Stimulated activated CD4-positive, alpha-beta T cell treated with anti-CD3 and anti-CD28 coated beads, Interleukin-2, amount 100 ng/mL, for 4 hours (primary cell): Measurements from ENCODE around the gene MAB21L3.

ENCODE experiments used
- DNase-seq: peaks from one replicate; pipeline ENCODE4 v3.0.0-alpha.2; 2020; ENCODE audit warnings: low read depth

The MAB21L3 gene

DNA sequence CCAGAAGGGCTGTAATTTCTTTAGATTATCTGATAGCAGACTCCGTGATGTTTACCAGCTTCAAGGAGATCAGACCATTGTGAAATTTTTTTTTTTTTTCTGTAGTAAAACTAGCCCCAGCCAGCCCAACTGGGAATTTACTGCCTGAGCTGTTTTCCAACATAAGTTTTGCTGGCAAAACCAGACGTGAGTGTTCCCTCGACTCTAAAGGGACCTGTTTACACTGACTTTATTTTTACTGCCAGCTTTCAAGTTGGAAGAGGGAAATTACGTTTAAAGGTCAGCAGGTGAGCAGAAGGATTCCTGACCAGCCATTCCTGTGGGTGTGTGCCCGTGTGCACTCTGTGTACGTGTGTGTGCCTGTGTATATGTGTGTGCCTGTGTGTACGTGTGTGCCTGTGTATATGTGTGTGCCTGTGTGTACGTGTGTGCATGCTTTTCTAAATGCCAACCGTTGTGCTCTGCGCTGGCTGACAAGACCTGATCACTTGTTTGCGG is 374 bp downstream of the MAB21L3 start:
- no peak for DNase-seq

DNA sequence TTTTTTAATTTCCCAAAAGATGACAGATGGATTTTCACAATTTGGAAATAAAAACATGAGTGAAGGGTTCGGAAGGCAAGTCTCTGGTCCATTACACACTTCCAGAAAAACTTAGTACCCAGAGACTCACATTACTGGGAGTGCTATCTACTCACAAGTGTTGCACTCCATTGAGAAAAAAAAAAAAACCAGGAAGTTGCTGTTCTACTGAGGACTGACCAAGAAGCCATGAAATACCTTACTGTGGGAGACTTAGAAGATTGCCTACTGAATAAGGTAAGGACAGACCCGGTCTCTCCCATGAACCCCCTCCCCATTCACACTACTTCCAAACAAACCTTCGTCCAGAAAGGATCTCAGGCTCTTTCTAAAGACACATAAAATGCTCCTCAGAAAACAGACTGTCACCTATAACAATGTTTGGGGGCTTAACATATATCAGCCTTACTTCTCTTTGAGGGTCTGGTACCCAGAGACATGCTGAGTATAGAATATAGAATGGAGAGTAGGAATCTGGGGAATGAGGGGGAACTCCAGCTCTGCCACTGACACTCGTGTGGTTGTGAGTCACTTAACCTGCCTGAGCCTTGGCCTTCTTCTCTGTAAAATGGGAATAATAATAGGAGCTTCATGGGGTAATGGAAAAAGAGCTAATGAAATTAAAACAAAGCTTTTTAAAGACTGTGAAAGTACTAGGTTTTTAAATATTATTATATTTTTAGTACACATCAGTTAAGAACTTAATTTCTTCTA is 1.4 kb downstream of the MAB21L3 start:
- no peak for DNase-seq

DNA sequence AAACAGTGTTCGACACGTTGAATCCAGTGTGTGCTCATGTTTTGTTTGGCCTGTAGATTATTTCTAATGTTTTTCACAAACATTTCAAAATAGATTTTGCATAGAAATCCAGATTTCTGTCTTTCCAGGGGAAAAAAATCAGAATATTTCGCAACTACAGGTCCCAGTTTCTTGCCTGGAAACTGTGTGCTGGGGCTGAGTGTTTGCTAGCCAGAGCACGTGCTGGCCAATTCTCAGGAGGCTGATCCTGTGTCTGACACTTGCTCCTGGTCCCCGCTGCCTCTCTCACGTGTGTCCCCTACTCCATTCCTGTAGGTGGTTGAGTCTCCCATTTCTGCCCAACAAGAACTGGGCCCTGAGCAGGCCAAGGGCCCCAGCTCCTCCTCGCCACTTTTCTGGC is 2.4 kb downstream of the MAB21L3 start:
- DNase-seq, result no peak

DNA sequence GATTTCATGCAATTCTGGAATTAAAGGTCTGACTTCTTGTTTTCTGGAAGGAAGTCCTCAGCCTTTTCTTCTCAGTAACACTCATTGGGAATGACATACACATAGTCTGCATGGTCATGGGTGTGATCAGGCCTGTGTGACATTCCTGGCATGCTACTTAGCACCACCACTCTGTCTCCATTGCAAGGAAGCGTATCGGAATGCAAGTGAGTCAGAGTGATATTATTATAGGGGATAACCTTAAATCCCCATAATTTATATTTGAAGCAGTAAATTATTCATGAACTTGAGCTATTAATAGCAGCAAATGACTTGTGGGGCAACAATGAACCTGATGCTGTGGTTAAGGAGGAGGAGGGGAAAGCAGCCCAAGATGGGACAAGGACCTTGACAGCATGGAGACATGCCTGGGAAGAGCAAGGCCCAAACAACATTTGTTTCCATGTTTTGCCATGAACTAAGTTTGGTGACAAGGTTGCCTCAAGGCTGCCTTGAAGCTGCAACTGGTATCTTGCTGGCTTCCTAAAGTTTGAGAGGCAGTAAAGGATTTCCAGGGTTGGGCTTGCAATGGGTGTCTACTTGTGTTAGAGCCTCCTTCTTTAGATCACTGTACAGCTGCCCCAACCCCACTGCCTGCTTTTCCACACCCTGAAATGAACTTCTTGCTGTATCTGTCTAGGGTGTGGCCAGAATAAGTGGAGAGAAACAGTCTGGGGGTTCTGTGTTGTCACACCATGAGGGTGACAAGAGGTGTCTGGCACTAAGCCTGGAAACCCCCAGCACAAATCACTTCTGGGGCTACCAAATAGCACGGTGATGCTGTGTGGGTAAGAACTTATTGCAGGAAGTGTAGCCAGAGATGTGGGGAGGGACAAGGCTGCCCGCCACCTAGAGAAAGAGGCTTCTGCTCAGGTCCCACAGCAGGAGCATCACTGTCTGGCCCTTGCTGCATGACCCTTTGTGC is 4.6 kb downstream of the MAB21L3 start:
- DNase-seq, result no peak

DNA sequence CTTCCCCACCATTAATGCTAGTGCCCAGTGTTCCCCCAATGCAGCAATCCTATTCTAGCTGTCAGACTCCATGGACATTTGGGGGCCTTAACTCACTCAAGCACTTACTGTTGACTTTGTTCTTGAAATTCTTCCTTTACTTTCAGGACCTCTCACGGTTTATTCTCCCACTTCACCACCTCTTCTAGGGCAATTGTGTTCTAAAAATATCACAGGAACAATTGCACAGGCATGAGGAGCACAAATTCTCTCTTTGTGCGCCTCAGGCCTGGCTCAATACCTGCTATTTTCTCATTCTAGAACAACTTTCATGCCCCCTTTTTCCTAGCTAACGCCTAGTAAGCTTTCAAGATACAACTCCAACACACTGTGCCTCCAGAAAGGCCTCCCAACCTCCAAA is 7.3 kb downstream of the MAB21L3 start:
- DNase-seq, result no peak

DNA sequence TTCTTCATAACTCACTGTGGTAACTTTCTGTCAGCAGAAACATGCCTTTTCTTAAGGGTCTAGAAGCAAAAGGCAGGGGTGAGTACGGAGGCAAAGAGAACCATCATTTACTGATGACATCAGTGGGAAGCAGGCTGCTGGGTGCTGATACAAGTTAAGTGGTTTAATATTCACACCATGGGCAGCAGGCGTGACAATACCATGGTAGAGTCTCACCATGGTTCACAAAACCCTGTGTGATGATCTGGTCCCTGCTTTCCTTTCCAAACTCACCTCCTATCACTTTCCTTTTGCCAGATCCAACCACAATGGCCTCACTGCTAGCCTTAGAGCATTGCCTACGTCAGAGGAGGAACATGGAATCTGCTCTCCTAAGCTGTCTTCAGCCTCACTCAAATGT is 8.7 kb downstream of the MAB21L3 start:
- DNase-seq, result no peak

DNA sequence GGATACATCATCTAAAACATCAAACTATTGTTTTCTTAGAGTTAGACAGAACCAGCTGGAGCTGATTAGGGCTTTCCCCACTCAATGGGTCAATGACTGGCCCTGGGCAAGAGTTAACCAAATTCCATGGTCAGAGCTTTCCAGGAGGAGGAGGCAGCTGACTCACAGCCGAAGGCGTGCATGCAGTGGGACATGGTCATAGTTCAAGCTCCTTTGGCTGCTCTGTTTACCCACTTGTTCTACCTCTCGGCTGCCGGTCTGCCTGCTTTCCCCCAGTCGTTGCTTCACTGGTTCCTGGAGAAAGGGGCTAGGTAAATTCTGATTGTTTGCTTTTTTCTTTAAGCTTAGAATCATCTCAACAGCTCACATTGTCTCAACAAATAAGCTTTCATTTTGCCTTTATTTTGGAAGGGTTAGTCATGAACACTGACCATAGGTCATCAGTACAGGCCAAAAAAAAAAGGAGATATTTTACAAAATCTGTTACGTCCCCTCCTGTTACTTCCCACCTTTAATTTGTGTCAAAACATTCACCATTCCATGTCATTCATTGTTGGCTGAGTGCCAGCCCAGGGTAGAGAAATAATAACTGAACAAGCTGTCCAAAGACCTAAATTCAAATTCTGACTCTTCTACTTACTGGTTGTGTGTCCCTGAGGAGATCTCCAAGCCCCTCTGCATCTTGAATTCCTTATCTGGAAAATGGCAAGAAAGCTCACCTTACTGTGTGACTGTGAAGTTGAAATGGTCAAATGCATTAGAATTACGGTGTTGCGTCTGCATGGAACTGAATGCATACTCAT is 12.0 kb downstream of the MAB21L3 start:
- DNase-seq, result no peak

DNA sequence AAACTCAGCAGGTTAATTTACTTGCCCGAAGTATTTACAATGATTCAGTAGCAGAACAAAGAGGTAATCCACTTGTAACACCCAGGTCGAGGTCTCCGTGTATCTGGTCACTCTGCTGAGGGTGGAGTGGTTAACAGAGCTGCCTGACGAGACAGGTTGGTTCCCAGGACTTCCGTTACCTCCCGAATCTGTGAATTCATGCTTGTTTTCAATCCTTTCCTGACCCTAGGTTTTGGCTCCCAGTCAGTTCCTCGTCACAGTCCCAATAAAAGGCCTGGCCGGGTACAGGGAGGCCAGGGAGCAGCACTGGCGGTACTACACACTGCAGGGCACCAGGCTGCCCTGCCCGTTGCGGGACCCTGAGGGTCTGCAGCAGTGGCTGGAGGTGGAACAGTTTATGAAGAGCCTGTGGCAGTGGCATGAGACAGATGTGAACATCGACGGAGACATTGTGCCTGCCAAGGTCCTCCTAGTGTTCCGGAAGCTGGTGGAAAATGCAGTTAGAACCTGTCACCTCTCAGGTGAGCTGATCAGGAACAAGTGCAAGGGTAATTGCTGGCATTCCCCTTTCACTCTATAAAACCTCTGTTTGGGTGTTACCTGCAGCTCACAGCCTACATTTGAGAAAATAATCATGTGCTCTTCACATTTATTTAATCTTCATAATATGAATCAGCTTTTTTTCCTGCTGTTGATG is 12.8 kb downstream of the MAB21L3 start:
- DNase-seq, result no peak

DNA sequence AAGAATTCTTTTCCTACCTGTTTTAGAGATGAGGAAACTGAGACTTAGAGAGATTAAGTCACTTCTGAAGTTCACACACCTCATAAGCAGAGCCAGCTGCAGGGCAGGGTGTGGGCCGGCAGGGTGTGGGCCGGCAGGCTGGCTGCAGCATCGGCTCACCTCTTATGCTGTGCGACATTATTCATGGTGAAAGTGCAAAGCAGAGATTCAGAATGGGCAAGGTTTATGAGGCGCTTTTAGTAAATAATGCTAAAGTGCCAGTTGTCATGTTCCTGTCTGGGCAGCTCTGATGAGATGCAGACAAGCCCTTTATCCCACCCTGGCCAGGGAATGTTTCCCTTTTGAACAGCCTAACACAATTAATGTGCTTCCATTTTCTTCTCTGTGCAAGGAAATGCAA is 14.6 kb downstream of the MAB21L3 start:
- DNase-seq, result no peak

DNA sequence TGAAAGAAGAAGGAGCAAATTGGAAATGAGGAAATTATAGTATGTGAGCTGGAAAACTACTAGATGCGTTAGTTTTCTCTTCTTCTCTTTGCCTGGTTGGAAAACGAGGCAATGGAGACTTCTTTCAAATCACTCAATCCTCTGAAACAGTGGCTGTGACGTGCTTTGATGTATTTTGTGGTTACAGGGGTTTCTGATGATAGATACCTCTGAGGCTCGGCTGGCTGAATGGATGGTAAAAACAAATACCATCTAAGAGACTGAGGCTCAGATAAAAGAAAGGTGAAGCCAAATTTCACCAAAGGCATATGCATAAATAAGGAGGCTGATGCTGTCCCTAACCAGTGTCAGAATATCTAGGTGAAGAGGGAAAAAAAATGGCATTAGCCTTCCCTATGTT is 15.1 kb downstream of the MAB21L3 start:
- DNase-seq, result no peak

DNA sequence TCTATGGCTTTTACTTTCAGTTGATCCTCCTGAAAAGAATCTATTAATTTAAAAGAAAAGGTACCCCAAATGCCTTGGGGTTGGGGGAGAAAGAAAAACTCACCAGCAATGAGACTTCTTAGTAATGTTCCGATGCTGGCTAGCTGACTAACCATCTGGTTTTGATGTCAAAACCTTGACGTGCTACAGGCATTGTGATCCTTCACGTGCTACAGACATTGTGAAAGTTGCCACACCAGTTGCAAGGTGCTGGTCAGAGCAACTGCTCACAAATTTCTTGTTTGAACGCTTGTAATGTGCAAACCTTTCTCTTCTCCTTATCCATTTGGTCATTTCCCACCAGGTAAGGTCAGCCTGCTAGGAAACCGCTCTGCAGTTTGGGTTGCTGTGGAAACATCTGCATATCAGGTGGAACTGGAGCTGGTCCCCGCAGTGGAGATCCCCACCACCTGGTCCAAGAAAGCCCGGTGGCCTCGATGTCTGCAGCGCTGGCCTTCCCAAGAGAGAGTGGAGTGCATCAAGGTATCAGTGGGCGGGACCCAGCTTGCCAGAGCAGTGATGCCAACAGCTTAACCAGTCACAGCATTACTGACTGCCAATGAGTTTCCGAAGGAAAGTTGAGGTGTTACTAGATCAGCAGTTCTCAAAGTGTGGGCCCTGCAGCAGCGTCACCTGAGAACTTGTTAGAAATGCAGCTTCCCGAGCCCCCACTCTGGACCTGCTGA is 16.1 kb downstream of the MAB21L3 start:
- no peak for DNase-seq

DNA sequence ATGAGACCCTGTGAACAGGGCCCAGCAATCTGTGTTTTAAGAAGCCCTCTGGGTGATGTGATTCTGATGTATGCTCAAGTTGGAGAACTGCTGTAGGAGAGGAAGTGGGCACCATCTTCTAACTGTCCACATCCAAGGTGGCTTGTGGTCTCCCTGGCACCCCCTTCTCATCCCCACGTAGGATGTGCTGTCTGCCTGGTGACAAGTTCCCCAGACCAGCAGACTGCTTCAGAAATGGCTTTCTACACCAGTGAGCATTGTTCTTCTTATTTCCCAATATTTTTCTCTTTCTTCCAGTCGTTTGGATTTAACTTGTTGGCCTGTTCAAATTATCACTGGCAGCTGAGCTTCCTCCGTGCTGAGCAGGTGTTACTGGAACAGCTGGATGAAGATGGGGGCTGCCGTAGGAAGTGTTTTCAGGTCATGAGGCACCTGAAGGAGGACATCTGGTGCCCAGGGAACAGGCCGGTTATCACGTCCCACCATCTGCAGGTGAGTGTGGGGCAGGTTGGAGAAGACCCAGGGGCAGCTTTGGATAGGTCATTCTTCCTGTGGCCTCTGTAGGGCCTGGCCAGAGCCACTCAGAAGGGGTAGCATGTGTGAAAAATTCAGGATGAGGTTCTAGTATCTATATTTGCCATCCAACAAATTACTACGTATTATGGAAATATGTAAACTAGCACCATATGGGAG is 16.8 kb downstream of the MAB21L3 start:
- no peak for DNase-seq

DNA sequence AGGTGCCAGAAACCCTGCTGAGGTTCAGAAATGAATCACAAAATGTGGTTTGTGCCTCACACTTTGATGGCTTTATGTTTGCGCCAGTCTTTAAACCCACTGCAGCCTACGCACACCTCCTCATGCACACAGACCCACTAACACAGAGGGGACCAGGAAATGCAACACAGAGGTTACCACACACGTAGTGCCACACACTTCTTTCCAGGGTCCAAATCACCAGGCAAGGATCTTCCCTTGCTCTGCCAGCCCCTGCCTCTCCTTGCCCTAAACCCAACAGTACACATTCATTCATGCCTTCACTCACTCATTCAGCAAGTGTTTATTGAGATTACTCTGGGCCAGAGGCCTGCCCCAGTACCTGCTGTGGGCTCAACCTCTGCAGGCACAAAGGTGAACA is 17.5 kb downstream of the MAB21L3 start:
- peak; percentile 51 for DNase-seq

DNA sequence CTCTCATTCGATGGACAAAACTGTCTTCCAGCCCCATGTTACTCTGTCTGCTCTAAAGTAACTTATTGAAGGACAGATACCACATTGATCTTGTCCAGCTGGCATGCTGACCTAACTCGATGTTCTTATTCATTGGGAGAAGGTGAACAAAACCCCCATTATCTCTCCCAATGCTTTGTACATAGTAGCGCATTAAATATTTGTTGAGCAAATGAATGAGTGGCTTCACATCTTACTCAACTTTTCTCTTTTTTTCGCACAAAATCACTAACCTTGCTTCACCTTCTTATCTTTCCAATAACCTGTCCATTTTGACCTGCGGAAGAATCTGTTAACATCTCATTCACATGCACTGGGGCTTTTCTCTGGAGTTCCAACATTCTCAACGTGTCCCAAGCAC is 18.3 kb downstream of the MAB21L3 start:
- no peak for DNase-seq

DNA sequence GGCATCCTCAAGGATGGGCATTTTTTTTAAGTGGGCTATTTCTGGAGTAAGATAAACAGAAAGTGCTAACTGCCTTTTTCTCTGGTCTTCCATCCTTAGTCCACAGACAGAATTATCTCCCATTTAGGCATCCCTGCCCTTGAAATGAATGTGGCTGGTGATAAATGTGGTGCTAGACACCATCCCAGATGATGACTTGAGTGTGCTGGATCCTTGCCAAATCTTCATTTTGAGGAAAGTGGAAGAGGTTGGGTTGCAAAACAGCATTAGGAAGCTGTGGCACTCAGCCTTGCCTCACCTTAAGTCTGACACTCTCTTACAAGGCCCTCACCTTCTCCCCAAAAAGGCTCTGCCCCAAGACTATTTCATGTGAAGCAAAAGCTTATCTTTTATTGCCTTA is 19.2 kb downstream of the MAB21L3 start:
- no peak for DNase-seq

DNA sequence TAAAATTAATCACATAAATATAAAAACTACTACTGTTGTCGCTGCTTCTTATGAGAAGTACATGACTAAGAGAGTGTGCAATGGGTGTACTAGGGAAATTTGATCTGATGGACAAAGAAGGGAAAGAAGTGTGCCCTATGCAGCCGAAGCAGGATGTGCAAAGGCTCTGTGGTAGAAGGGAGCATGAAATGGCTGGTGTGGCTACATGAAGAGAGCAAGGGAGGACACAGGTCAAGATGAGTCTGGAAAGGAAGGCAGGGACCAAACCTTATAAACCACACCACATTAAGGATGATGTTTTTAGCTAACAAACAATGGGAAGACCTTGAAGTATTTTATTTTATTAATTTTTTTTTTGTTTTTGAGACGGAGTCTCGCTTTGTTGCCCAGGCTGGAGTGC is 20.0 kb downstream of the MAB21L3 start:
- DNase-seq, result no peak

DNA sequence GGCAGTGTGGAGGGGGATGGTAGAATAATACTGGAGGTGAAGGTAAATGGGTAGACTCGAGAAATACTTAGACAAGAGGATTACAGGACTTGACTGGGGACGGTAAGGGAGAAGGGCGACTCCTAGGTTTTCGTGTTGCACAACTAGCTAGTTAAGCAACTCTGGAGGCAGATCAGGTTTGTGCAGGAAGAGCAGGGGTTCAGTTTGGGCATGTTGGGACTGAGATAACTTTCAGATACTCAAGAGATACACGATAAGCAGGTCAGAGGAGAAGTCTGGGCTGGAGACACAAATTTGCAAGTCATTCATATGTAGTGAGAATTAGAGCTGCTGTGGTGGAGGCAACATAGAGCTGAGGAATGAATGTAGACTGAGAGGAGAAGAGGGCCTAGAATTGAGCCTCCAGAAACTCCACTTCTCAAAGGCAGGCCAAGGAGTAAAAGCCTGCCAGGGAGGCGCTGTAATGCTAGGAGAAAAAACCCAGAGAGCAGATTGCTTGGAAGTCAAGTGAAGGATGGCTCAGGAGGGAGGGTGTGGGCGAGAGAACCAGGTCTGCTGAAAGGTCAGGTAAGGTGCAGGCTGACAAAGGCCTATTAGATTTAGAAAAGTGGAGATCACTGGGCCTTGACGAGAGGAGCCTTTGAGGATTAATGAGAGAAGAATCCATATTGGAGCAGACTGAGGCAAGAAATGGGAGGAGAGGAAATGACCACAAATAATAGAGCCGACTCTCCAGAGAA is 20.8 kb downstream of the MAB21L3 start:
- no peak for DNase-seq

DNA sequence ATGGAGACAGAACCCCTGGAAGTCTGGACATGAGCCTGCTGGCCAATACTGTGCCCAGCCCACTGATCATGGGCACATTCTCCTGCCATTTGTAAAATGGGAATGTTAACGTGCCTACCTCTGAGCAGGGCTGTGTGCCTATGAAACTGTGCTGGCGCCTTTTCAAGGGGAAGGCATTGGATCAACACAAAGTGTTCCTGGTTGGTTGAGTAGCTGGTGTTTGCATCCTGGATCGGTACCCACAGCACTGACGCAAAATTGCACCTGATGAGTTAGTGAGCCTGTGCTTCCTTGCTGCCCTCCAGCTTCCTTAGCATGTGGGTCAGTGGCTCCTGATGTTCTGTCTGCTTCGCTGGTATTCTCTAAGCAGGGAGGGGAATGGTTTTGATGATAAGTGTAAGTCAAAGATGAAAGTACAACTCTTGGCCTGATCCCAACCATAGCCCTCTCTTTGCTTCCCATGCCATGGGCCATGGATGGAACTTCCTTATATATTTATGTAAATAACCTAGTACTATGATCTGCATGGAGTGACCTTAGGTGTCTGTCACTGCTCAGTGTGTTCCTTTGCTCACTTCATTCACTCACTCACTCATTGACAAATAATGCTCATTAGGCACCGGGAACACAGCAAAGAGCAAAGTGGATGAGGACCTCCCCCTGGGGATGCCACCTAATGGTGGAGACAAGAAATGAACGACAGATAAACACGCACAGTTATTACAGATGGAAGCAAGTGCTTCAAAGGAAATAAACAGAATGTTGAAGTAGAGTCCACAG is 22.7 kb downstream of the MAB21L3 start:
- DNase-seq, result no peak

DNA sequence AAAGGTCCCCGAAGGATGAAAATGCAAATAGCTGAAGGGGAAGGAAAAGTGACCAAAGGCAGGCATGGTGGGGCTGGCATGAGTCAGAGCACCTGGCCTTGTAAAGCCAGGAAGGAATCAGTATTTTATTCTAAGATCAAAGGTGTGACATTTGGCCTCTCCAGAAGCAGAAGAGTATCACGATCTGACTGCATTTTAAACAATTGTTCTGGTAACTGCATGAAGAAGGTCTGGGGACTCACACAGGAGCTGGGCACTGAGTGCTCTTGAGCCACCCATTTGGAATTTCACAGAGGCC is 23.2 kb downstream of the MAB21L3 start:
- DNase-seq, result no peak
